Stimulated activated CD4-positive, alpha-beta T cell treated with anti-CD3 and anti-CD28 coated beads, Interleukin-4, amount 100 ng/mL, for 48 hours (primary cell): ENCODE results near the gene SLC38A8.

Source experiments
- DNase-seq, 2 donors: peaks; one replicate each; pipeline ENCODE4 v3.0.0-alpha.2; 2020; ENCODE audit warnings: low read depth in 2 of 2

SLC38A8 gene

GRCh38 chr16:84068783-84069462 is 26.3 kb upstream of the SLC38A8 start:
- DNase-seq = no peak

GRCh38 chr16:84068041-84068440 is 25.4 kb upstream of the SLC38A8 start:
- DNase-seq = no peak

- no peak for DNase-seq
Observed at GRCh38 chr16:84067640-84068039, 25.0 kb upstream of the SLC38A8 start.

- DNase-seq = no peak
Observed at GRCh38 chr16:84065536-84066132, 23.0 kb upstream of the SLC38A8 start.

DNA sequence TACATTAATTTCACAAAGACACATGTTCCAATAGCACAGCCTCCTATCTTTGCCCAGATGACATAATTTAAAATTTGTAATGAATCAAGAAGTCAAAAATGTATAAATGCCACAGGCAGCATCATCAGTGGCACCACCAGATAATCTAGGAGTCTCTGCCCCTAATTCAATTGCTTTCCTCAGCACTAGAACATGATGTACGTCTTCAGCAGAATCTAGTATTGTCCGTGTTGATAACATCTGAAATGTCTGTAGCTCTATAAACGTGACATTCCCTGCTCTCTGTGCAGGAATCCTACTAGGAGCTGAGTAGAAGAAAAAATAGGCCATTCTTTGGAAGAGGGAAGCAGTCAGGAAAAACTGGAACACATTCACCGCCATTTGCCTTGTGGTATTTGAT is 21.4 kb upstream of the SLC38A8 start:
- no peak for DNase-seq

GRCh38 chr16:84062734-84063640 is 20.4 kb upstream of the SLC38A8 start:
- DNase-seq = peak; percentile 62 to 67

- no peak for DNase-seq
Observed at GRCh38 chr16:84061236-84061819, 18.7 kb upstream of the SLC38A8 start.

DNA sequence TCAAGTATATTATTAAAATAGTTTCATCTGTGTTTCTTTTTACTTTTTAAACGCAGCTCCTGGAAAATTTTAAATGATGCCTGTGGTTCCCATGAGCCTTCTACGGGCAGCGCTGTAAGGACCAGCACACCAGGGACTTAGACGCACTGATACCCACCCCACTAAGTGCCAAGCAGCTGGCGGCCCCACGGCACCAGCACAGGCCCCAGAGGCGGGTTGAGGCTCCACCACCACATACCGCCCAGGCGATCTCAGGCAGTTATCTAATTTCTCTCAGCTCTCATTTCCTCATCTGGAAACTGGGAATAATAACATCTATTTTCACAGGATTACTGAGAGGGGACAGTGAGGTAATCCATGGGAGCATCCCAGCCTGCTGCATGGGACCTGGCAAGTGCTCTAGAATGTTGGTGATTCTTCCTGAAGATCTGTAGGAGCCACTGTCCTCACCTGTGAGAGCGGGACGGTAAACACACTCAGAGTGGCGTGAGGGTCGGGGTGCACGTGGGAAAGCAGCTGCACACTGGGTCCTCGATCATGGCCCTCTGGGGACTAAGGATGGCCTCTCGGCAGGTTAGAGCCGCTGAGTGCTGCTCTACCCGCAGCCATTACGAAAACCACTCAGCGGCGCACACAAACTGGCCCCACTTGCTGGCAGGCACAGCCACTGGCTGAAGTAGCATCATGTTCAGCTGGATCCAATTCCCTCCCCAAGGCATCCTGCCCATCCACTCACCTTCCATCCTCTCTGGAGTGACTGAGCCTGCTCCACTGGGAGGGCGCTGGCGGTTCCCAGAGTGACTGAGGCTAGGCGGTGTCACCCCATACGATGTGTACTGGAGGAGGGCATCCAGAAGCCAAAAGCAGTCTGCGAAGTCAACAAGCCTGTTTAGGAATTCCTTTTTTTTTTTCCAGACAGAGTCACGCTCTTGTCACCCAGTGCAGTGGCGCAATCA is 17.6 kb upstream of the SLC38A8 start:
- DNase-seq = no peak

DNA sequence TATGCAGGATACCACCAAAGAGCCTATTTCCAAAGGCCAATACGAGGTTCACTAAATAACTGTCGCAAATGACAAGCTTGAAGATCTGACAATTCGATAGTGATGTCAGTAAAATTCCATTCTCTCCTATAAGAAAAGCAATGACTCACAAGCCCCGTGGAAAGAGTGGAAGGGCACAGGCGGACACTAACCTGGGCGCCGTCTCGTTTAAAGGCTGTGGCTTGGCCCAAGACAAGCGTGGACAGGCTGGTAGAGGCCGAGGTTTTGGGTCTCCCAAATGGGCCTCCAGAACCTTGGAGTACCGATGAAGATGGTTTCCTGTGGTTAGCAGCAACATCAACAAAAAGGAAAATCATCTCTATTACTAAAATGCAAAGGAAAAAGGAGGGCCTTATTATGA is 16.5 kb upstream of the SLC38A8 start:
- no peak for DNase-seq

DNA sequence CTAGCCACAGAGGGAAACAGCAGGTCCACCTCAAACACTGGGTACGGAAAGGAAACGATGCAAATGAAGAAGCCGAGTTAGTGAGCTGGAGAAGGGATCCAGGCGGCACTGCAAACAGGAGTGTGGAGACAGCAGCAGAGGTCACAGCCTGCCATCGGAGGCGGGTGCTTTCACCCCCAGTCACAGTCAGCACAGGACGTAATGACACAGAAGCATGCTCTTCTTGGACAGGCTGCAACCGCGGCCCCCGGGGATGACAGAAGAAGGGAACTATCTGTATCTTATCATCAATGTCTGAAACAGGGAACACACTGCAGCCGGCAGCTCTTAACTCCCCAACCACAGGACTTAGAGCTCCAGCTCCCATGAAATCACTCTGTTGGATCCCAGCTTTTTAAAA is 16.1 kb upstream of the SLC38A8 start:
- no peak for DNase-seq

GRCh38 chr16:84058211-84058610 is 15.6 kb upstream of the SLC38A8 start:
- DNase-seq = no peak

DNA sequence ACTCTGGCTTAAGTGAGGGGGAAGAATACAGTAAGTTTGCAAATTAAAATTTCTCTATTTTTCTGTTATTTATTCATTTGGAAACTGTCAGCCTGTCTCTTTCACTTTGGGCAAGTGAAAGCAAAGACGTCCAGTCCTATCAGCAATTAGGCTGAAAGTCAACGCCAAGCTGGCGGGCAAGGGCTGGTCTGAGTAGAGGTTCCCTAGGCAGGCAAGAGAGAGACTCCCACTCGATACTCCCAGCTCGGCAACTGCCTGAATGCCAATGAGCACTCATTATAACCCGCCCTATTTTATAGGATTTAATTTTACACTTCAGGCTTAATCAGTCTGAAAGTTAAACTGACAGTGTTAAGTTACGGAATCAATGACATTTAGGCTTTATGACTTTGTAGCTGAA is 14.3 kb upstream of the SLC38A8 start:
- DNase-seq = no peak

DNA sequence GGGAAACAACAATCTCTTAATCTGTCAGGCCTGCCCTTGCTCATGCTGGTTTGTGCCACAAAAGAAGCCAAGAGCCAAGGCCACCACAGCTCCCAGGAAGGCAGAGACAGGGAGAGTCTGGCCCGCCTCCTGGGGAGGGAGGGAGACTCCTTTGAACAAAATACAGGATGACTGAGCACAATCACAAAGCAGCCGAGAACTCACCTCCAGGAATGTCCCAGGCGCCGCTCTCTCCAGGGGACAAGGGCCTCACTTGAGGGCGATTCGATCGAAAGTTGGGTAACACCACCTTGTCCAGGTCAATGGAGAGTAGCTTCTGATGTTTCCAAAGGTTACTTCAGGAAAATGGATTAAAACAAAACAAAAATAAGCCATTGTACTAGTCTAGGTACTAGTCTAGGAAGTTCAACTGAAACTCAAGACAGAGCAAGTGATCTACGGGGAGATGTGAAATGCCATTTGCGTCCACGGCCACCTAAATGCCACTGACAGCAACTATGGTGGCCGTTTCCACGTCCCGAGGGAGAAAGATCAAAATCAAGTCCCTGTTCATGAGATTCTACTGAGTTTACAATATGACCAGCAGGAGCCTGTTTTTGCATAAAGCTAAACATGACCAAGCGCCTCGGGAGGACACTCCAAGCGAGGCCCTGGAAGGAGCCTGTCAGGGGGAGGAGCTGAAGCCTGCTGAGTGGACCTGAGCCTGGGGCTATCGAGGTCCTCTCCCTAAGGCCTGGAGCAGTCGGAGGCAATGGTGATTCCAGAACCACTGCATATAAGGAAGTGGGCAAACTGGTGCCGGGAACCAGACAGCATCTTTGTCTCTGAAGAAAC is 13.4 kb upstream of the SLC38A8 start:
- no peak for DNase-seq

- DNase-seq = no peak
Observed at GRCh38 chr16:84055366-84055765, 12.8 kb upstream of the SLC38A8 start.

GRCh38 chr16:84054916-84055315 is 12.3 kb upstream of the SLC38A8 start:
- DNase-seq = no peak

GRCh38 chr16:84054271-84054670 is 11.7 kb upstream of the SLC38A8 start:
- DNase-seq = no peak

GRCh38 chr16:84053237-84053636 is 10.6 kb upstream of the SLC38A8 start:
- no peak for DNase-seq

- no peak for DNase-seq
Observed at GRCh38 chr16:84052071-84052622, 9.6 kb upstream of the SLC38A8 start.

DNA sequence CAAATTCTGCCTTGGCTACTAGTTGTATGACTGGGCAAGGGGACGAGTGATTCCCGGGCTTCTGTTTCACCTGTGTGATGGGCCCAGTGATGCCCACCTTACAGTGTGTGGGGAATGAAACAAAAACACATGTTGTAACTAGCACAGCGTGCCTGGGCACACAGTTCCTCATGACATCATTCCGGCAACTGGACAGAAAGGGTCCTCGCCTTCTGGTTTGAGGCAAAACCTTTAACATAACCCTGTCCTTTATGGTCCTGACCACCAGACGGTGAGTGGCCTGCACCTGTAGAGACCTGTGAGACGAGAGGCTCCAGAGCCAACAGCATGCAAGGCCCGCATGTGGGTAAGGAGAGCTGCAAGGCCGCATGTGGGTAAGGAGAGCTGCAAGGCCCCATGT is 7.7 kb upstream of the SLC38A8 start:
- DNase-seq = no peak
